ENCODE measurements around the gene FGF11.

FGF11 gene

GRCh38 chr17:7404737-7405349, 34.5 kb upstream of the FGF11 start:
- H3K27ac ChIP-seq, result peak overlapping the region; percentile 88
- POLR2A ChIA-PET (ENCODE audit: low non-redundant PET), result interaction anchor here (0.6 to 1.1 kb wide), 5 partner anchors 11 to 115 kb away, joined by 3 to 13 read pairs (median 3); partner anchors contain the start of genes PLSCR3 and TMEM102

GRCh38 chr17:7405350-7406234, 33.7 kb upstream of the FGF11 start:
- TF ChIP-seq, protein P1, sequence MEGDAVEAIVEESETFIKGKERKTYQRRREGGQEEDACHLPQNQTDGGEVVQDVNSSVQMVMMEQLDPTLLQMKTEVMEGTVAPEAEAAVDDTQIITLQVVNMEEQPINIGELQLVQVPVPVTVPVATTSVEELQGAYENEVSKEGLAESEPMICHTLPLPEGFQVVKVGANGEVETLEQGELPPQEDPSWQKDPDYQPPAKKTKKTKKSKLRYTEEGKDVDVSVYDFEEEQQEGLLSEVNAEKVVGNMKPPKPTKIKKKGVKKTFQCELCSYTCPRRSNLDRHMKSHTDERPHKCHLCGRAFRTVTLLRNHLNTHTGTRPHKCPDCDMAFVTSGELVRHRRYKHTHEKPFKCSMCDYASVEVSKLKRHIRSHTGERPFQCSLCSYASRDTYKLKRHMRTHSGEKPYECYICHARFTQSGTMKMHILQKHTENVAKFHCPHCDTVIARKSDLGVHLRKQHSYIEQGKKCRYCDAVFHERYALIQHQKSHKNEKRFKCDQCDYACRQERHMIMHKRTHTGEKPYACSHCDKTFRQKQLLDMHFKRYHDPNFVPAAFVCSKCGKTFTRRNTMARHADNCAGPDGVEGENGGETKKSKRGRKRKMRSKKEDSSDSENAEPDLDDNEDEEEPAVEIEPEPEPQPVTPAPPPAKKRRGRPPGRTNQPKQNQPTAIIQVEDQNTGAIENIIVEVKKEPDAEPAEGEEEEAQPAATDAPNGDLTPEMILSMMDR (conservative IDR thresholded peaks at IDR 0.05; ENCODE audit: low read depth), result no peak
- ChIA-PET POLR2A (ENCODE audit: low non-redundant PET) (interaction anchor here (0.6 kb wide), 2 partner anchors 79 to 115 kb away, joined by 3 read pairs; no protein-coding TSS in a partner anchor), CTCF (no interaction called here)
- no peak for DNase-seq (ENCODE audit: low spot score)
- peak overlapping the region; percentile 88 for H3K27ac ChIP-seq

More at GRCh38 chr17:7404737-7405349, 34.5 kb upstream of the FGF11 start:
- CTCF ChIA-PET, result interaction anchor here (1.3 kb wide), 1 partner anchor 32 kb away, joined by 7 read pairs; no protein-coding TSS in a partner anchor
- TF ChIP-seq, protein P1 (conservative IDR thresholded peaks at IDR 0.05; ENCODE audit: low read depth), result no peak
- no peak for DNase-seq (ENCODE audit: low spot score)

GRCh38 chr17:7406235-7406825, 33.0 kb upstream of the FGF11 start:
- no peak for DNase-seq (ENCODE audit: low spot score)
- POLR2A ChIA-PET (ENCODE audit: low non-redundant PET), result interaction anchor here (0.6 kb wide), 1 partner anchor 78 kb away, joined by 3 read pairs; no protein-coding TSS in a partner anchor
- TF ChIP-seq, protein P1 (conservative IDR thresholded peaks at IDR 0.05; ENCODE audit: low read depth), result no peak
- H3K27ac ChIP-seq, result peak overlapping the region; percentile 88
- CTCF ChIA-PET, result no interaction called here

- ChIA-PET POLR2A (ENCODE audit: low non-redundant PET) (no interaction called here), CTCF (no interaction called here)
- TF ChIP-seq, protein P1 (conservative IDR thresholded peaks at IDR 0.05; ENCODE audit: low read depth), result no peak
- peak overlapping the region; percentile 34 for H3K27ac ChIP-seq
- DNase-seq (ENCODE audit: low spot score), result no peak
Measured at GRCh38 chr17:7407082-7407481, 32.2 kb upstream of the FGF11 start.

DNA sequence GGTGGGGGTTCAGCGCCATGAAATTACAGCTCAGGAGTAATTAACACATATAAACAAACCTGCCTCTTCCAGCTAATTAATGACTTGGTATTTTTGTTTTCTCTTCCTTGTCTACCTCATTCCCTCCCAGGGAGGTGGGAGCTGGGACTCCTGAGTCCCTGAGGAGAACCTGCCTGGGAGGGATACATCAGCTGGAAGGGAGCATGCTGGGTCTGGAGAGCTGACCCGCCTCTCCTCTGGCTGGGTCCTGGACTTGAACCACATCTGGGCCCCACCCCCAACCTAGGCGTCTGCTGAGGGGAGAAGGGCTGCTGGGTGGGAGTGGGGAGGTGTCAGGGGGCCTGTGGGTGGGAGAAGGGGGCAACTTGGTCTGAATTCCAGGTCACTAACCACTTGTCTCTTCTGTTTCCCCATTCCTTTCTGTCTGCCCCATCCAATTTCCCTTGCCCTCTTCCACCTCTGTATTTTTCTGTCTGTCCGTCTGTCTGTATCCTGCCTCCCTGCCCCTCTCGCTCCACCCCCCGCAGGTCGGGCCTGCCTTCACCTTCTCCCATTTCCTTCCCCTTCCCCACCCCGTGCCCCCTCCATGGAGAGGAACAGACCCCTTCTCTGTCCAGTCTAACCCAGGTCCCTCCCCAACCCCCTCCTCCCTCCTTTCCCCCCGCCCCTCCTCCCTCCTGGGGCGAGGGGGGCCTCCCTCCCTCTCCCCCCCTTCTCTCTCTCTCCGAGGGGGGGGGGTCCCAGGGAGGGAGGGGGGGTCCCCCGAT, 31.6 kb upstream of the FGF11 start, which contains the start of gene NLGN2:
Gene NLGN2, plus strand, starts transcription at position 361 of the 767 bp plus-strand sequence. CDS start 411 bp downstream, outside the sequence.
- CTCF ChIA-PET, result no interaction called here
- H3K27ac ChIP-seq, result peak within 1 kb of the TSS; percentile 34
- DNase-seq (ENCODE audit: low spot score), result no peak
- POLR2A ChIA-PET (ENCODE audit: low non-redundant PET), result no interaction called here
- TF ChIP-seq, protein P1 (conservative IDR thresholded peaks at IDR 0.05; ENCODE audit: low read depth), result no peak

Measured in RWPE1 (cell line).